ENCODE measurements around the gene CD99. TPM values are rescaled to one million over a fixed set of nuclear protein-coding genes. Genes with fewer than 3 reads are reported as not detected.

CD99 gene
- total RNA-seq, 4 donors from 2014 or later, result 110 to 207 (median 133) TPM

GRCh38 chrX:2654436-2655340 is 36.4 kb upstream of the CD99 start:
- Histone ChIP-seq H3K36me3 (no peaks in the 10 kb centered on the region), H3K27ac (no peak overlapping the region), H3K27me3 (no peaks in the 10 kb centered on the region), H3K4me1 (no peaks in the 10 kb centered on the region), H3K4me3 (no peak overlapping the region), H3K9me3 (no peaks in the 10 kb centered on the region)
- ATAC-seq (no peak), DNase-seq (no peak)
- TF ChIP-seq POLR2A (IDR thresholded peaks at IDR 0.05), result no peak
- no peak for TF ChIP-seq CTCF (IDR thresholded peaks at IDR 0.05 in 4 of 5, conservative IDR thresholded peaks at IDR 0.05 in 1 of 5)
- in situ Hi-C loops (cut with MboI; ENCODE audit: low sequenced_read_pairs in 4 of 4), result loop anchor here in 1 of 4 donors (25.0 kb wide), 1 partner anchor 158 kb away; no protein-coding TSS in a partner anchor
- intact Hi-C loops (cut with DNase I; ENCODE audit: low total_unique reads), result no loop called here

- intact Hi-C loops (cut with DNase I; ENCODE audit: low total_unique reads) (no loop called here), in situ Hi-C loops (cut with MboI; ENCODE audit: low sequenced_read_pairs in 4 of 4) (loop anchor here in 1 of 4 donors (25.0 kb wide), 1 partner anchor 156 kb away; no protein-coding TSS in a partner anchor)
- no peak for TF ChIP-seq POLR2A (IDR thresholded peaks at IDR 0.05)
- no peak for TF ChIP-seq CTCF (IDR thresholded peaks at IDR 0.05 in 4 of 5, conservative IDR thresholded peaks at IDR 0.05 in 1 of 5)
- Histone ChIP-seq H3K4me3 (no peak overlapping the region), H3K36me3 (no peaks in the 10 kb centered on the region), H3K9me3 (no peaks in the 10 kb centered on the region), H3K4me1 (no peaks in the 10 kb centered on the region), H3K27me3 (no peaks in the 10 kb centered on the region), H3K27ac (no peak overlapping the region)
- DNase-seq (no peak), ATAC-seq (no peak)
Measured at GRCh38 chrX:2656257-2656836, 34.7 kb upstream of the CD99 start.

GRCh38 chrX:2657532-2658113 is 33.5 kb upstream of the CD99 start:
- DNase-seq (no peak), ATAC-seq (no peak)
- H3K36me3 ChIP-seq, result no peaks in the 10 kb centered on the region
- H3K27ac ChIP-seq, result no peak overlapping the region
- no peaks in the 10 kb centered on the region for H3K27me3 ChIP-seq
- H3K4me3 ChIP-seq, result no peak overlapping the region
- H3K4me1 ChIP-seq, result no peaks in the 10 kb centered on the region
- intact Hi-C loops (cut with DNase I; ENCODE audit: low total_unique reads), result no loop called here
- in situ Hi-C loops (cut with MboI; ENCODE audit: low sequenced_read_pairs in 4 of 4), result loop anchor here in 1 of 4 donors (25.0 kb wide), 1 partner anchor 155 kb away; no protein-coding TSS in a partner anchor
- H3K9me3 ChIP-seq, result no peaks in the 10 kb centered on the region
- TF ChIP-seq POLR2A (IDR thresholded peaks at IDR 0.05), result no peak
- TF ChIP-seq CTCF (IDR thresholded peaks at IDR 0.05 in 4 of 5, conservative IDR thresholded peaks at IDR 0.05 in 1 of 5), result no peak

- DNase-seq (no peak), ATAC-seq (no peak)
- in situ Hi-C loops (cut with MboI; ENCODE audit: low sequenced_read_pairs in 4 of 4) (loop anchor here in 1 of 4 donors (25.0 kb wide), 1 partner anchor 154 kb away; no protein-coding TSS in a partner anchor), intact Hi-C loops (cut with DNase I; ENCODE audit: low total_unique reads) (no loop called here)
- H3K9me3 ChIP-seq, result no peaks in the 10 kb centered on the region
- H3K27ac ChIP-seq, result no peak overlapping the region
- no peak overlapping the region for H3K4me3 ChIP-seq
- no peaks in the 10 kb centered on the region for H3K36me3 ChIP-seq
- no peaks in the 10 kb centered on the region for H3K4me1 ChIP-seq
- no peaks in the 10 kb centered on the region for H3K27me3 ChIP-seq
- TF ChIP-seq CTCF (IDR thresholded peaks at IDR 0.05 in 4 of 5, conservative IDR thresholded peaks at IDR 0.05 in 1 of 5) (no peak), POLR2A (IDR thresholded peaks at IDR 0.05) (no peak)
Measured at GRCh38 chrX:2658585-2659292, 32.4 kb upstream of the CD99 start.

Data from gastrocnemius medialis (tissue), 4 donors.